Neural cell (in vitro differentiated cells): ENCODE measurements around the gene TOMM7. TPM values are rescaled to one million over a fixed set of nuclear protein-coding genes. Genes with fewer than 3 reads are reported as not detected.

Source experiments
- H2AFZ ChIP-seq: fragments of 200-600, 300-800 bp; sonication (generic), shearing (Covaris generic); 2 replicates; pipeline ENCODE4 v1.6.0; 2014; ENCODE audit warnings: low read depth, mild to moderate bottlenecking, antibody characterized with exemption, low read length, moderate library complexity
- H3F3A ChIP-seq: fragments of 200-600 bp; shearing (Covaris generic); 2 replicates; pipeline ENCODE4 v1.6.1; 2016; ENCODE audit warnings: mild to moderate bottlenecking, moderate library complexity, mixed read lengths, antibody characterized with exemption, low read length; ENCODE audit not compliant: insufficient read depth, poor library complexity, severe bottlenecking
- H3K27ac ChIP-seq: fragments of 200-600, 300-800 bp; sonication (generic), shearing (Covaris generic); 2 replicates; pipeline ENCODE4 v1.5.1; 2014; ENCODE audit warnings: mild to moderate bottlenecking, low read length, moderate library complexity
- H3K27me3 ChIP-seq: fragments of 300-800, 200-600 bp; sonication (generic), shearing (Covaris generic); 2 replicates; pipeline ENCODE4 v1.6.0; 2014; ENCODE audit warnings: mild to moderate bottlenecking, low read depth, low read length, moderate library complexity; ENCODE audit not compliant: insufficient read depth
- H3K36me3 ChIP-seq: fragments of 300-800, 200-600 bp; sonication (generic), shearing (Covaris generic); 2 replicates; pipeline ENCODE4 v1.5.1; 2014; ENCODE audit warnings: mild to moderate bottlenecking, antibody characterized with exemption, low read length, moderate library complexity; ENCODE audit not compliant: insufficient read depth
- H3K4me2 ChIP-seq: fragments of 300-800, 200-600 bp; sonication (generic), shearing (Covaris generic); 2 replicates; pipeline ENCODE4 v1.6.0; 2014; ENCODE audit warnings: mild to moderate bottlenecking, low read length
- H3K4me3 ChIP-seq: fragments of 300-800, 200-600 bp; sonication (generic), shearing (Covaris generic); 2 replicates; pipeline ENCODE4 v1.5.1; 2014; ENCODE audit warnings: mild to moderate bottlenecking, low read length, moderate library complexity
- H3K79me2 ChIP-seq: fragments of 200-600 bp; shearing (Covaris generic); replicated peaks from 2 replicates; pipeline ENCODE4 v1.6.0; 2014; ENCODE audit warnings: mild to moderate bottlenecking, low read length, moderate library complexity; ENCODE audit not compliant: insufficient read depth
- H3K9ac ChIP-seq: fragments of 300-800, 200-600 bp; sonication (generic), shearing (Covaris generic); 2 replicates; pipeline ENCODE4 v1.6.1; 2016; ENCODE audit warnings: mild to moderate bottlenecking, low read length, mixed read lengths
- H3K9me2 ChIP-seq: fragments of 200-600 bp; shearing (Covaris generic); 2 replicates; pipeline ENCODE4 v1.6.1; 2016; ENCODE audit warnings: mild to moderate bottlenecking, low read length, mixed read lengths; ENCODE audit not compliant: insufficient read depth
- H3K9me3 ChIP-seq: fragments of 200-600, 300-800 bp; sonication (generic), shearing (Covaris generic); 2 replicates; pipeline ENCODE4 v1.6.1; 2016; ENCODE audit warnings: mild to moderate bottlenecking, mixed run types, low read length, moderate library complexity, mixed read lengths
- H4K20me1 ChIP-seq: fragments of 200-600 bp; shearing (Covaris generic); 2 replicates; pipeline ENCODE4 v1.6.1; 2016; ENCODE audit warnings: mild to moderate bottlenecking, mixed run types; ENCODE audit not compliant: insufficient read depth
- EP300 ChIP-seq: fragments of 450-650 bp; conservative IDR thresholded peaks from 2 replicates; pipeline ENCODE4 v1.6.1; 2014; ENCODE audit warnings: antibody characterized with exemption, mild to moderate bottlenecking, moderate library complexity; ENCODE audit not compliant: poor library complexity, severe bottlenecking
- EZH2 ChIP-seq: fragments of 200-600, 300-800 bp; shearing (Covaris generic), sonication (generic); IDR thresholded peaks from 2 replicates; pipeline ENCODE4 v1.6.1; 2014; ENCODE audit warnings: antibody characterized with exemption, low read length, borderline replicate concordance, mild to moderate bottlenecking; ENCODE audit not compliant: insufficient read depth, poor library complexity, severe bottlenecking
- MXI1 ChIP-seq: fragments of 450-650 bp; conservative IDR thresholded peaks from 2 replicates; pipeline ENCODE4 v1.6.1; 2014; ENCODE audit warnings: antibody characterized with exemption, mild to moderate bottlenecking; ENCODE audit not compliant: poor library complexity, severe bottlenecking
- POLR2AphosphoS5 ChIP-seq: IDR thresholded peaks from 2 replicates; pipeline ENCODE4 v1.6.1; 2012
- RAD21 ChIP-seq: fragments of 450-650 bp; conservative IDR thresholded peaks from 2 replicates; pipeline ENCODE4 v1.6.1; 2014; ENCODE audit warnings: antibody characterized with exemption, mild to moderate bottlenecking, moderate library complexity
- SMC3 ChIP-seq: fragments of 450-650 bp; conservative IDR thresholded peaks from 2 replicates; pipeline ENCODE4 v1.6.1; 2014; ENCODE audit warnings: antibody characterized with exemption, mild to moderate bottlenecking, moderate library complexity; ENCODE audit not compliant: poor library complexity
- TAF1 ChIP-seq: IDR thresholded peaks from 2 replicates; pipeline ENCODE4 v1.6.1; 2012; ENCODE audit warnings: low read depth
- polyA plus RNA-seq: library from polyadenylated mRNA; depleted of rRNA; stranded (reverse); fragments of >200 nt; gene quantifications from 2 replicates; pipeline ENCODE4 v1.2.3, GENCODE V29; 2014
- TF ChIP-seq, protein P1 (sequence below): IDR thresholded peaks from 2 replicates; pipeline ENCODE4 v1.6.1; 2012; ENCODE audit warnings: borderline replicate concordance
- TF ChIP-seq, protein P2 (sequence below): fragments of 450-650 bp; IDR thresholded peaks from 2 replicates; pipeline ENCODE4 v1.5.1; 2014; ENCODE audit warnings: antibody characterized with exemption, mild to moderate bottlenecking, moderate library complexity; ENCODE audit not compliant: poor library complexity, severe bottlenecking

Gene TOMM7
- polyA plus RNA-seq, 1 donor from 2014 or later: 241 TPM

DNA sequence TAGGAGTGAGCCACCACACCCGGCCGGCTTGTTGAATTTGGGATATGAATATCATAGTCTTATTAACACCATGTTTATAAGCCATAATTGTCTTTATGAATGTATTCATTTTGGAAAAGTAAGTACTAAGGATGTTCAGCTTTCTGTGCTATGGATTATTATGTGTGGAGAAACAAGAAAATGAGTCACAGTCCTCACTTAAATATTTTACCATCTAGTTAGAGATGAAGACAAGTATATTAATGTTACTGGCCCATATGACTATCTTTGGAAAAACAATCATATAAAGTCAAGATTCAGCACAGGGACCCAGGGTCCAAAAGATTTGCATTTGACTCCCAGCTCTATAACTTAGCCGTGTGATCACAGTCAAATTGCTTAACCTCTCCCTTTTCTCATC lies 9.8 kb upstream of the TOMM7 start:
- Histone ChIP-seq H4K20me1 (no peaks in the 10 kb centered on the region), H3K36me3 (no peaks in the 10 kb centered on the region), H3K4me2 (no peak overlapping the region), H3F3A (no peaks in the 10 kb centered on the region), H3K9me2 (no peaks in the 10 kb centered on the region), H2AFZ (no peak overlapping the region), H3K79me2 (no peaks in the 10 kb centered on the region), H3K27me3 (no peaks in the 10 kb centered on the region), H3K4me3 (no peak overlapping the region), H3K9ac (no peak overlapping the region), H3K27ac (no peak overlapping the region), H3K9me3 (no peaks in the 10 kb centered on the region)
- TF ChIP-seq, protein P1, sequence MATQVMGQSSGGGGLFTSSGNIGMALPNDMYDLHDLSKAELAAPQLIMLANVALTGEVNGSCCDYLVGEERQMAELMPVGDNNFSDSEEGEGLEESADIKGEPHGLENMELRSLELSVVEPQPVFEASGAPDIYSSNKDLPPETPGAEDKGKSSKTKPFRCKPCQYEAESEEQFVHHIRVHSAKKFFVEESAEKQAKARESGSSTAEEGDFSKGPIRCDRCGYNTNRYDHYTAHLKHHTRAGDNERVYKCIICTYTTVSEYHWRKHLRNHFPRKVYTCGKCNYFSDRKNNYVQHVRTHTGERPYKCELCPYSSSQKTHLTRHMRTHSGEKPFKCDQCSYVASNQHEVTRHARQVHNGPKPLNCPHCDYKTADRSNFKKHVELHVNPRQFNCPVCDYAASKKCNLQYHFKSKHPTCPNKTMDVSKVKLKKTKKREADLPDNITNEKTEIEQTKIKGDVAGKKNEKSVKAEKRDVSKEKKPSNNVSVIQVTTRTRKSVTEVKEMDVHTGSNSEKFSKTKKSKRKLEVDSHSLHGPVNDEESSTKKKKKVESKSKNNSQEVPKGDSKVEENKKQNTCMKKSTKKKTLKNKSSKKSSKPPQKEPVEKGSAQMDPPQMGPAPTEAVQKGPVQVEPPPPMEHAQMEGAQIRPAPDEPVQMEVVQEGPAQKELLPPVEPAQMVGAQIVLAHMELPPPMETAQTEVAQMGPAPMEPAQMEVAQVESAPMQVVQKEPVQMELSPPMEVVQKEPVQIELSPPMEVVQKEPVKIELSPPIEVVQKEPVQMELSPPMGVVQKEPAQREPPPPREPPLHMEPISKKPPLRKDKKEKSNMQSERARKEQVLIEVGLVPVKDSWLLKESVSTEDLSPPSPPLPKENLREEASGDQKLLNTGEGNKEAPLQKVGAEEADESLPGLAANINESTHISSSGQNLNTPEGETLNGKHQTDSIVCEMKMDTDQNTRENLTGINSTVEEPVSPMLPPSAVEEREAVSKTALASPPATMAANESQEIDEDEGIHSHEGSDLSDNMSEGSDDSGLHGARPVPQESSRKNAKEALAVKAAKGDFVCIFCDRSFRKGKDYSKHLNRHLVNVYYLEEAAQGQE: no peak
- TF ChIP-seq TAF1 (no peak), EP300 (no peak), MXI1 (no peak), RAD21 (no peak), EZH2 (no peak), POLR2AphosphoS5 (no peak), SMC3 (no peak)
- TF ChIP-seq, protein P2, sequence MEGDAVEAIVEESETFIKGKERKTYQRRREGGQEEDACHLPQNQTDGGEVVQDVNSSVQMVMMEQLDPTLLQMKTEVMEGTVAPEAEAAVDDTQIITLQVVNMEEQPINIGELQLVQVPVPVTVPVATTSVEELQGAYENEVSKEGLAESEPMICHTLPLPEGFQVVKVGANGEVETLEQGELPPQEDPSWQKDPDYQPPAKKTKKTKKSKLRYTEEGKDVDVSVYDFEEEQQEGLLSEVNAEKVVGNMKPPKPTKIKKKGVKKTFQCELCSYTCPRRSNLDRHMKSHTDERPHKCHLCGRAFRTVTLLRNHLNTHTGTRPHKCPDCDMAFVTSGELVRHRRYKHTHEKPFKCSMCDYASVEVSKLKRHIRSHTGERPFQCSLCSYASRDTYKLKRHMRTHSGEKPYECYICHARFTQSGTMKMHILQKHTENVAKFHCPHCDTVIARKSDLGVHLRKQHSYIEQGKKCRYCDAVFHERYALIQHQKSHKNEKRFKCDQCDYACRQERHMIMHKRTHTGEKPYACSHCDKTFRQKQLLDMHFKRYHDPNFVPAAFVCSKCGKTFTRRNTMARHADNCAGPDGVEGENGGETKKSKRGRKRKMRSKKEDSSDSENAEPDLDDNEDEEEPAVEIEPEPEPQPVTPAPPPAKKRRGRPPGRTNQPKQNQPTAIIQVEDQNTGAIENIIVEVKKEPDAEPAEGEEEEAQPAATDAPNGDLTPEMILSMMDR: no peak

DNA sequence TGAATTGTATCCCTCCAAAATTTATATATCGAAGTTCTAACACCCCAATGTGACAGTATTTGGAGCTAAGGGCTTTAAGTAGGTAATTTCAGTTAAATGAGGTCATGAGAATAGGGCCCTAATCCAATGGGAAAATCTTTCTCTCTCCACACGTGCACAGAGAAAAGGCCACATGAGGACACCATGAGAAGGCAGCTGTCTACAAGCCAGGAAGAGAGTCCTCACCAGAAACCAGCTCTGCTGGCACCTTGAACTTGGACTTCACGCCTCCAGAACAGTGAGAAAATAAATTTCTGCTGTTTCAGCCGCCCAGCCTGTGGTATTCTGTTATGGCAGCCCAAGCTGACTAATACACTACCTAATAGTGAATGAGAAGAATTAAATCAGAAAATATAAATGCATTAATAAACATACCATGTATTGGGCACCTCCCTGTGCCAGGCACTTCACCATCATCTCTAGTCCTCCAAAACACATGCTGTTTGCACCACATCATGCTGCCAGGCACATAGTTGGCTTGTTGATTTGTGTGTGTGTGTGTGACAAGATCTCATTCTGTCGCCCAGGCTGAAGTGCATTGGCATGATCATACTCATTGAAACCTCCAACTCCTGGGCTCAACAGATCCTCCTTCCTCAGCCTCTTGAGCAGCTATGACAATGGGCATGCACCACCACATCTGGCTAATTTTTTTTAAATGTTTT lies 9.1 kb upstream of the TOMM7 start:
- TF ChIP-seq EZH2: no peak
- no peak for TF ChIP-seq MXI1
- TF ChIP-seq POLR2AphosphoS5: no peak
- no peak for TF ChIP-seq SMC3
- no peak for TF ChIP-seq TAF1
- TF ChIP-seq, protein P2: no peak
- TF ChIP-seq EP300: no peak
- TF ChIP-seq, protein P1: no peak
- no peak for TF ChIP-seq RAD21
- H2AFZ ChIP-seq: no peak overlapping the region

More for the DNA sequence above, 9.1 kb upstream of the TOMM7 start:
- H3K4me3 ChIP-seq: no peak overlapping the region
- no peak overlapping the region for H3K27ac ChIP-seq
- H3K9me3 ChIP-seq: no peaks in the 10 kb centered on the region
- H3K36me3 ChIP-seq: no peaks in the 10 kb centered on the region
- no peaks in the 10 kb centered on the region for H3K27me3 ChIP-seq
- H3K4me2 ChIP-seq: no peak overlapping the region
- H3K9me2 ChIP-seq: no peaks in the 10 kb centered on the region
- no peaks in the 10 kb centered on the region for H4K20me1 ChIP-seq
- H3K9ac ChIP-seq: no peak overlapping the region
- no peaks in the 10 kb centered on the region for H3K79me2 ChIP-seq
- H3F3A ChIP-seq: no peaks in the 10 kb centered on the region
